ENCODE measurements around the gene SCART1. TPM values are rescaled to one million over a fixed set of nuclear protein-coding genes. Genes with fewer than 3 reads are reported as not detected.
"Not testable (repeated sequence)": the region's sequence is repeated elsewhere in the genome, so short reads cannot be mapped to it uniquely, and the experiment has no call there.

Gene SCART1
- 1 to 10 TPM; 1.1 to 1.8 (median 1.8) TPM for total RNA-seq

DNA sequence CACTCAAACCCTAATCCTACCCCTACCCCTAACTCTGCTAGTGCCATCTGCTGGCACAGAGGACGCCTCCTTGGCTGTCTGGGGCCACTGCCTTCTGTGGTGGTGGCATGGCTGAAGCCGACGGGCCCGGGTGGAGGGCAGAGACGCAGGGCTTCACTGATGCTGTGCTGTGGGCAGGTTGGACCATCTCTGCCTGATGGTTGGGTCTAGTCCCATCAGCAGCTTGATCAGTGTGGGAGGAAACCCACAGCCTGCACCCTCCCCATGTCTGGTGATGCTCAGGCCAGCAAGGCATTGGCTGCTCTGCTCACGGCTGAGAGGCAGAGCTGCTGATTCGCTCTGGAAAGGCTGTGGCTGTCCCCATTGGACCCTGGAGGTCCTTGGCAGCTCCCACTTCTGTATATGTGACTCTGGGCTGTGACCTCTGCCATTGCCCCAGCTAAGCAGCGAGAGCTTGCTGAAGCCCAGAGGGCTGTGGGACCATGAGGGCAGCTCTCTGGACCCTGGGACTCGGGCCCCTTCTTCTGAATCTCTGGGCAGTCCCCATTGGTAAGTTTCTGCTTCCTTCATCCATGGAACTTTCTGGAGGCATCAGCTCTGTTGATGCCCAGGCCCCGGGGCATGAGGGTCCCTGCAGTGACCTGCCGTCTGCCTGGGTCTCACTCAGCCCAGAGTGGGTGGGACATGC lies at the start of gene SCART1:
Gene SCART1 (plus strand): TSS at position 430 of the 688 bp plus-strand sequence. CDS start 53 bp downstream, at position 483.
- H3K4me3 Mint-ChIP-seq = peak within 1 kb of the TSS; percentile 39
- no peak for DNase-seq

GRCh38 chr10:133405272-133405671 lies 48.5 kb upstream of the SCART1 start:
- peaks cover 55% of the 10 kb centered on the region for H3K4me1 Mint-ChIP-seq (ENCODE audit: low read depth)
- no peaks in the 10 kb centered on the region for H3K27me3 Mint-ChIP-seq (ENCODE audit: low read depth)
- H3K36me3 Mint-ChIP-seq (ENCODE audit: insufficient read depth) = peaks cover 65% of the 10 kb centered on the region
- no peak for ATAC-seq
- no peak overlapping the region for H3K4me3 Mint-ChIP-seq
- no peaks in the 10 kb centered on the region for H3K9me3 Mint-ChIP-seq
- no peak for DNase-seq

More for the DNA sequence above, at the start of gene SCART1:
- Mint-ChIP-seq H3K27me3 (ENCODE audit: low read depth) (no peaks in the 10 kb centered on the region), H3K9me3 (peaks cover 10% of the 10 kb centered on the region), H3K36me3 (ENCODE audit: insufficient read depth) (peaks cover under 1% of the 10 kb centered on the region), H3K4me1 (ENCODE audit: low read depth) (peaks cover 1% of the 10 kb centered on the region)
- ATAC-seq = peak; percentile 27 to 54

- H3K27me3 Mint-ChIP-seq (ENCODE audit: low read depth) = no peaks in the 10 kb centered on the region
- ATAC-seq (peak; percentile 53 to 66), DNase-seq (no peak)
- no peak overlapping the region for H3K4me3 Mint-ChIP-seq
- H3K9me3 Mint-ChIP-seq = peaks cover 3% of the 10 kb centered on the region
- H3K36me3 Mint-ChIP-seq (ENCODE audit: insufficient read depth) = peaks cover 70% of the 10 kb centered on the region
- H3K4me1 Mint-ChIP-seq (ENCODE audit: low read depth) = peaks cover 48% of the 10 kb centered on the region
Observed at GRCh38 chr10:133405844-133406527, 47.8 kb upstream of the SCART1 start.

- peaks cover 77% of the 10 kb centered on the region for H3K36me3 Mint-ChIP-seq (ENCODE audit: insufficient read depth)
- H3K4me3 Mint-ChIP-seq = no peak overlapping the region
- DNase-seq (no peak), ATAC-seq (no peak)
- H3K4me1 Mint-ChIP-seq (ENCODE audit: low read depth) = peaks cover 23% of the 10 kb centered on the region
- peaks cover 21% of the 10 kb centered on the region for H3K9me3 Mint-ChIP-seq
- no peaks in the 10 kb centered on the region for H3K27me3 Mint-ChIP-seq (ENCODE audit: low read depth)
Observed at GRCh38 chr10:133411523-133412380, 42.0 kb upstream of the SCART1 start.

- Mint-ChIP-seq H3K27me3 (ENCODE audit: low read depth) (no peaks in the 10 kb centered on the region), H3K9me3 (peaks cover 21% of the 10 kb centered on the region), H3K4me3 (no peak overlapping the region), H3K36me3 (ENCODE audit: insufficient read depth) (peaks cover 71% of the 10 kb centered on the region), H3K4me1 (ENCODE audit: low read depth) (peaks cover 19% of the 10 kb centered on the region)
- ATAC-seq (no peak), DNase-seq (no peak)
Observed at GRCh38 chr10:133412381-133412711, 41.4 kb upstream of the SCART1 start.

- peaks cover 21% of the 10 kb centered on the region for H3K9me3 Mint-ChIP-seq
- ATAC-seq = not testable (repeated sequence)
- peaks cover 55% of the 10 kb centered on the region for H3K36me3 Mint-ChIP-seq (ENCODE audit: insufficient read depth)
Observed at GRCh38 chr10:133414401-133414800, 39.3 kb upstream of the SCART1 start.

DNA sequence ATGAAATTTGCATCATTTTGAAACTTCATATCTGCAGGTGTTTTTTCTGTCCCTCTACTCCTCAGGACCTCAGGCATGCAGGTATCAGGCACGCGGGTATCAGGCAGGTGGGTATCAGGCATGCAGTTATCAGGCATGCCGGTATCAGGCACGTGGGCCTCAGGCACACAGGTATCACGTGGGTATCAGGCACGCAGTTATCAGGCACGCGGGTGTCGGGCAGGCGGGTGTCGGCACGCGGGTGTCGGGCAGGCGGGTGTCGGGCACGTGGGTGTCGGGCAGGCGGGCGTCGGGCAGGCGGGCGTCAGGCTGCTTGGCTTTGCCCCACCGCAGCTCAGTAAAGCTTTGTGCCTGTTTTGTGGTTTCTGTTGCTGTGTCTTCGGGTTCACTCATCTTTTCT lies 38.0 kb upstream of the SCART1 start:
- ATAC-seq (no peak), DNase-seq (no peak)
- no peak overlapping the region for H3K4me3 Mint-ChIP-seq
- H3K27me3 Mint-ChIP-seq (ENCODE audit: low read depth) = no peaks in the 10 kb centered on the region
- H3K4me1 Mint-ChIP-seq (ENCODE audit: low read depth) = peaks cover 3% of the 10 kb centered on the region
- H3K9me3 Mint-ChIP-seq = peaks cover 21% of the 10 kb centered on the region
- peaks cover 45% of the 10 kb centered on the region for H3K36me3 Mint-ChIP-seq (ENCODE audit: insufficient read depth)

More at GRCh38 chr10:133414401-133414800, 39.3 kb upstream of the SCART1 start:
- not testable (repeated sequence) for H3K27me3 Mint-ChIP-seq (ENCODE audit: low read depth); H3K4me1 Mint-ChIP-seq (ENCODE audit: low read depth); DNase-seq; H3K4me3 Mint-ChIP-seq

DNA sequence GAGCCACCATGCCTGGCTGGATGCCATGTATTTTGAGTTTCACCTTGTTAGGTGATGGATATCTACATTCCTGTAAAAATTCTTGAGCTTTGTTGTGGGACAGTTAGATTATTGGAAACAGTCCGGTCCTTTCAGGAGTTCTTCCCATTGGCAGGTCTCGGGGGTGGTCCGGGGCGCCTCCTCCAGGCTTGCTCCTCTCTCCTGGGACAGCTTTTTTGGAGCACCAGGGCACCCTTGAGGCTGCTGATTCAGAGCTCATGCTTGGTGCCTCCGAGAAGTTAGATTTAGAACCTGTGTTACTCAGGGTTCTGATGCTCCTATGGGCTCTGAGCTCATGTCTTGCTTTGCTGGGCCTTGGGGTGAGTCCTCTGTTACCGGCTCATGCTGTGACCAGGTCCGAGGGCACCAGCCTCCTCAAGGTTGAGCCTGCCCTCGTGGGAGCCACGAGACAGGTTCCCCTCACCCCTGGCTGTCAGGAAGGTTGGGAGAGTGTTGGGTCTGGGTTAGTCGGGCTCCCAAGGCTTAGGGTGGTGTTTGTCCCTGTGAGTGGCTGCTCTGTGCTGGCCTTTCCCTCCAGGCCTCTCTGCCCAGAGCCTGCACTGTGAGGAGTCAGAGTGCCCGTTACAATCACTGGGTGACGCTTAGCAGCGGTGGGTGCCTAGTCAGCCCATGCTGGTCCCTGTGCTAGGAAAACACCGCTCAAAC lies 35.3 kb upstream of the SCART1 start:
- ATAC-seq (no peak), DNase-seq (no peak)
- no peaks in the 10 kb centered on the region for H3K9me3 Mint-ChIP-seq
- H3K4me3 Mint-ChIP-seq = no peak overlapping the region
- peaks cover 18% of the 10 kb centered on the region for H3K36me3 Mint-ChIP-seq (ENCODE audit: insufficient read depth)
- H3K27me3 Mint-ChIP-seq (ENCODE audit: low read depth) = peaks cover 6% of the 10 kb centered on the region
- H3K4me1 Mint-ChIP-seq (ENCODE audit: low read depth) = peaks cover 3% of the 10 kb centered on the region

GRCh38 chr10:133419211-133419950 lies 34.4 kb upstream of the SCART1 start:
- ATAC-seq = no peak
- Mint-ChIP-seq H3K4me1 (ENCODE audit: low read depth) (peaks cover 3% of the 10 kb centered on the region), H3K4me3 (no peak overlapping the region), H3K9me3 (no peaks in the 10 kb centered on the region), H3K27me3 (ENCODE audit: low read depth) (peaks cover 8% of the 10 kb centered on the region), H3K36me3 (ENCODE audit: insufficient read depth) (peaks cover 16% of the 10 kb centered on the region)
- DNase-seq = no peak

- DNase-seq (no peak), ATAC-seq (no peak)
- Mint-ChIP-seq H3K4me1 (ENCODE audit: low read depth) (peaks cover 3% of the 10 kb centered on the region), H3K9me3 (no peaks in the 10 kb centered on the region), H3K36me3 (ENCODE audit: insufficient read depth) (peaks cover 13% of the 10 kb centered on the region), H3K4me3 (no peak overlapping the region), H3K27me3 (ENCODE audit: low read depth) (peaks cover 8% of the 10 kb centered on the region)
Observed at GRCh38 chr10:133420028-133420427, 33.7 kb upstream of the SCART1 start.

DNA sequence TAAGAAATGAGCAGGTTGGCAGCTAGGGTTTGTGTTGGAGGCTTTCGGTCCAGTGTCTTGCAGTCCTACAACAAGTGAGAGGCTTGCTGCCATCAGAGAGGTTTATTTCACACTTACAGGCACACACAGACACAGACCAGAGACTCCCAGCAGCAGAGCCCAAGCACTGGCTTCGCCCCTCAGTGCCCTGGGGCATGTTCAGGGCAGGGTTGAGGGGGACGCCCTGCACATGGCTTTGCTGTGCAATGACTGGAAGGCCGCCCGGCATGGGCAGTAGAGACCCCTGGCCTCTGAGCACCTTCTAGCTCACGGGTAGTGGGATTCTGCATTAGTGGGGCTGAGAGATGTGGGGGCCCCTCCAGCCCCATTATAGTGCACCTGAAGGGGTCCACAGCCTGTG lies 33.2 kb upstream of the SCART1 start:
- Mint-ChIP-seq H3K4me1 (ENCODE audit: low read depth) (no peaks in the 10 kb centered on the region), H3K4me3 (no peak overlapping the region), H3K27me3 (ENCODE audit: low read depth) (peaks cover 8% of the 10 kb centered on the region), H3K36me3 (ENCODE audit: insufficient read depth) (peaks cover 7% of the 10 kb centered on the region), H3K9me3 (no peaks in the 10 kb centered on the region)
- no peak for ATAC-seq
- no peak for DNase-seq

- peaks cover 8% of the 10 kb centered on the region for H3K27me3 Mint-ChIP-seq (ENCODE audit: low read depth)
- no peaks in the 10 kb centered on the region for H3K4me1 Mint-ChIP-seq (ENCODE audit: low read depth)
- peaks cover 3% of the 10 kb centered on the region for H3K36me3 Mint-ChIP-seq (ENCODE audit: insufficient read depth)
- DNase-seq = no peak
- no peak for ATAC-seq
- H3K4me3 Mint-ChIP-seq = no peak overlapping the region
- no peaks in the 10 kb centered on the region for H3K9me3 Mint-ChIP-seq
Observed at GRCh38 chr10:133421336-133422222, 32.2 kb upstream of the SCART1 start.

All from activated T-cell treated with anti-CD3 and anti-CD28 coated beads, Interleukin-2, amount 50 U/mL, for 4 hours (primary cell).